ENCODE results near the gene ABHD14A. TPM values are rescaled to one million over a fixed set of nuclear protein-coding genes. Genes with fewer than 3 reads are reported as not detected.
A peak's percentile ranks its signal among the peaks of the same experiment; 100 is the strongest.
"Not testable (repeated sequence)": the region's sequence is repeated elsewhere in the genome, so short reads cannot be mapped to it uniquely, and the experiment has no call there.

ABHD14A gene
- total RNA-seq, 1 donor from 2014 or later: 13.3 TPM

GRCh38 chr3:51988286-51989146 lies 13.7 kb downstream of the ABHD14A start:
- intact Hi-C loops (cut with micrococcal nuclease): loop anchor here (10.0 kb wide), 1 partner anchor 696 kb away; the partner anchor contains the start of genes GNL3 and PBRM1
- Mint-ChIP-seq H3K36me3 (ENCODE audit: low read depth) (peaks cover 15% of the 10 kb centered on the region), H3K27me3 (ENCODE audit: insufficient read depth) (no peaks in the 10 kb centered on the region), H3K27ac (peak overlapping the region; percentile 32), H3K9me3 (no peaks in the 10 kb centered on the region), H3K4me3 (no peak overlapping the region), H3K4me1 (ENCODE audit: low read depth) (peaks cover 18% of the 10 kb centered on the region)
- DNase-seq (ENCODE audit: low spot score): no peak

- Mint-ChIP-seq H3K4me1 (ENCODE audit: low read depth) (peaks cover 19% of the 10 kb centered on the region), H3K36me3 (ENCODE audit: low read depth) (peaks cover 33% of the 10 kb centered on the region)
- not testable (repeated sequence) for H3K9me3 Mint-ChIP-seq; DNase-seq (ENCODE audit: low spot score); H3K27ac Mint-ChIP-seq; H3K4me3 Mint-ChIP-seq; H3K27me3 Mint-ChIP-seq (ENCODE audit: insufficient read depth)
- intact Hi-C loops (cut with micrococcal nuclease): loop anchor here (10.0 kb wide), 1 partner anchor 1636 kb away; the partner anchor contains the start of genes CYB561D2, NPRL2 and TMEM115
These were observed 15.7 kb downstream of the ABHD14A start for GRCh38 chr3:51990501-51990971.

DNA sequence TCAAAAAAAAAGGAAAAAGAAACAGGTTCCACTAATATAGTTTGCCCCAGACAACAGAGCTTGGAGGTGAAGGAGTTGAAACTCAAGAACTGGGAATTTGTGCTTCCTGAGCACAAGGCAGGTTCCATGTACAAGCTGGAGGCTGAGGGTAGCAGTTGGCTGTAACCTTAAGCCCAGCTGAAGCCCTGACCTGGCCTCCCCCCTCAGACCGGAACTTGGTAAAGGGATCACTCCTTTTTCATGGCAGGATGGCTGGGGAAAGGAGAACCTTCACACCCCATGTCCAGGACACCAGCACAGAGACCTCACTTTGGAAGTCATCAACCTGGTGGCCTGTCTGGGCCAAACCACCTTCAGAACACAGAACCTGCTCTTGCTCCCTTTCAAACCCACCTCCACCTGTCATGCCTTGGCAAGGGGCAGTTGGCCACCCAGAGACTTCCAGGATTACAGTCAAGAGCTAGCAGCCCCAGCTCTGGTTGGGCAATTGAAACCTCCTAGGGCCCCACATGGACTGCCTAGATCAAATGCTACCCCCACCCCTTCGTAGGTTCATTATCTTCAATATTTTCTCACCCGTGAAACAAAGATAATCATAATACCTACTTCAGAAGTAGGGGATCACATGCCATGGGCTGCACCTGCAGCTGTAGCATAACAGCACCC lies 17.3 kb downstream of the ABHD14A start:
- no peak overlapping the region for H3K4me3 Mint-ChIP-seq
- peaks cover 37% of the 10 kb centered on the region for H3K36me3 Mint-ChIP-seq (ENCODE audit: low read depth)
- H3K27ac Mint-ChIP-seq: no peak overlapping the region
- DNase-seq (ENCODE audit: low spot score): no peak
- no peaks in the 10 kb centered on the region for H3K9me3 Mint-ChIP-seq
- peaks cover 24% of the 10 kb centered on the region for H3K4me1 Mint-ChIP-seq (ENCODE audit: low read depth)
- H3K27me3 Mint-ChIP-seq (ENCODE audit: insufficient read depth): peaks cover 4% of the 10 kb centered on the region
- intact Hi-C loops (cut with micrococcal nuclease): loop anchor here (10.0 kb wide), 1 partner anchor 1637 kb away; the partner anchor contains the start of genes CYB561D2, NPRL2 and TMEM115

- H3K4me3 Mint-ChIP-seq: peak overlapping the region; percentile 98
- H3K4me1 Mint-ChIP-seq (ENCODE audit: low read depth): peaks cover 24% of the 10 kb centered on the region
- H3K36me3 Mint-ChIP-seq (ENCODE audit: low read depth): peaks cover 37% of the 10 kb centered on the region
- H3K27ac Mint-ChIP-seq: peak overlapping the region; percentile 100
- intact Hi-C loops (cut with micrococcal nuclease): loop anchor here (2.0 to 10.0 kb wide), 3 partner anchors 161 to 1639 kb away; partner anchors contain the start of genes CYB561D2, NPRL2, POC1A and TMEM115
- H3K27me3 Mint-ChIP-seq (ENCODE audit: insufficient read depth); DNase-seq (ENCODE audit: low spot score); H3K9me3 Mint-ChIP-seq: not testable (repeated sequence)
These were observed 18.8 kb downstream of the ABHD14A start for GRCh38 chr3:51993657-51994056.

DNA sequence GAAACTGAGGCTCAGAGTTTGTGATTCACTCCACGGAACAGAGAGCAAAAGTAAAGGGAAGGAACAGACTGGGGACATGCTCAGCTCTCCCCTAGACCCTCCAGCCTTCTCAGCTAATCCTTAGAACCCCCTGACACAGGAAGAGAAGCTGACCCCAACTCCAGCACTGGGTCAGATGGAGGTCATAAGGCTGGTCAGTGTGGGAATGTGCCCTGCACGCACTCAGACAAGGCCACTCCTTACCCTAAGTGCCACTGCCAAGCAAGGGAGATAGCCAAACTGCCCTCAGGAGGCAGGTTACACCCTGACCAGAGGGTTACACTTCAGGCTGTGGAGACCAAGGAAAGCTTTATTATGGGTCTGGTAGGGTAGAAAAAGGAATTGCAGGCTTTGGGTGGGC lies 19.7 kb downstream of the ABHD14A start:
- Mint-ChIP-seq H3K27ac (peak overlapping the region; percentile 100), H3K4me3 (peak overlapping the region; percentile 98), H3K9me3 (no peaks in the 10 kb centered on the region), H3K36me3 (ENCODE audit: low read depth) (peaks cover 37% of the 10 kb centered on the region), H3K4me1 (ENCODE audit: low read depth) (peaks cover 24% of the 10 kb centered on the region), H3K27me3 (ENCODE audit: insufficient read depth) (peaks cover 5% of the 10 kb centered on the region)
- DNase-seq (ENCODE audit: low spot score): no peak
- intact Hi-C loops (cut with micrococcal nuclease): loop anchor here (2.0 to 10.0 kb wide), 3 partner anchors 160 to 1640 kb away; partner anchors contain the start of genes CYB561D2, NPRL2, POC1A and TMEM115

DNA sequence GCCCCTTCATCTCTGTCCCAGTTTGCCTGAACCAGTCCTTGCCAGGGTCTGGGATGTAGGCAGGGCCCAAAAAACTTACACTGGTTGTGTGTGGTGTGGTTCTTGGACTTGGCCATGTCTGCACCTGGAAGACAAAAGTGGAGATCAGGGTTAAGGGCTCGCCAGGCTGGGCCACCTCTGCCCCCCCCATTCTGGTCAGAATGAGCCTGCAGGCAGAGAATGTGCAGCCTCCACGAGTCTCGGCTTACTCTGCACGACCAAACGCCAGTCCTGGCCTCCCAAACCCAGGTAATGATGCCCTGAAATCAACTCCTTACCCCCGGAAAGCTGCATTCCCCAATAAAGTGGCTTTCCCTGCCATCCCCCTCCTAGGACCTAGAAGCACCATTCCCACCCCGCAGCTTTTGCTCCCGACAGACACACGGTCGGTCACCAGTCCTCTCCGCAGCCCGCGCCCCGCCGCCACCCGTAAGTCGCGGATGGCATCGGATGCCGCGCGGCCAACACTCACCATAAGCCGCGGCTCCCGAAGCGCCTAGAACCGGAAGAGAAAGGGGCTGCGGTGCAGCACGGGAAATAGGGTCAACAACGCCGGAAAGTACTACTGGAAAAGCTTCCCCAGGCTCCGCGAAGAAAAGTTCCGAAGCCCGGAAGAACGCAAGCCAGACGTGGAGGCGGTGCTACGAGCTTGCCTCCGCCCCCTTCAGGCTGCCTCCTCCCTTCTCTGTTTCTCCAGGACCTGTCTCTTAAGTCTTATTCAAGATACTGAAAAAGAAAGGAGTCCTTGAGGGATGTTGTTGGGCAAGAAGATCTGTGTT lies 20.7 kb downstream of the ABHD14A start, which contains the start of gene RPL29:
RPL29 (minus strand) TSS at position 550 of the 818 bp plus-strand sequence; CDS start at position 116, 434 bp downstream.
- peak within 1 kb of the TSS; percentile 100 for H3K27ac Mint-ChIP-seq
- intact Hi-C loops (cut with micrococcal nuclease): loop anchor here (1.0 to 10.0 kb wide), 9 partner anchors 12 to 1641 kb away; partner anchors contain the start of genes ABHD14B, ACY1, ALAS1 and CYB561D2

GRCh38 chr3:51997172-51997571 lies 22.3 kb downstream of the ABHD14A start:
- H3K9me3 Mint-ChIP-seq: no peaks in the 10 kb centered on the region
- no peak overlapping the region for H3K4me3 Mint-ChIP-seq
- intact Hi-C loops (cut with micrococcal nuclease): loop anchor here (5.0 to 10.0 kb wide), 2 partner anchors 200 to 1642 kb away; partner anchors contain the start of genes ALAS1, CYB561D2, NPRL2 and TMEM115
- peak overlapping the region; percentile 30 for H3K27ac Mint-ChIP-seq
- peaks cover 9% of the 10 kb centered on the region for H3K27me3 Mint-ChIP-seq (ENCODE audit: insufficient read depth)
- peaks cover 33% of the 10 kb centered on the region for H3K36me3 Mint-ChIP-seq (ENCODE audit: low read depth)
- DNase-seq (ENCODE audit: low spot score): no peak
- H3K4me1 Mint-ChIP-seq (ENCODE audit: low read depth): peaks cover 31% of the 10 kb centered on the region

More for the DNA sequence above, 20.7 kb downstream of the ABHD14A start, which contains the start of gene RPL29:
- H3K4me3 Mint-ChIP-seq: peak within 1 kb of the TSS; percentile 98
- H3K36me3 Mint-ChIP-seq (ENCODE audit: low read depth): peaks cover 37% of the 10 kb centered on the region
- H3K27me3 Mint-ChIP-seq (ENCODE audit: insufficient read depth): peaks cover 5% of the 10 kb centered on the region
- peak; percentile 88 for DNase-seq (ENCODE audit: low spot score)
- H3K4me1 Mint-ChIP-seq (ENCODE audit: low read depth): peaks cover 24% of the 10 kb centered on the region
- H3K9me3 Mint-ChIP-seq: no peaks in the 10 kb centered on the region

GRCh38 chr3:51997935-51998596 lies 23.2 kb downstream of the ABHD14A start:
- intact Hi-C loops (cut with micrococcal nuclease): loop anchor here (5.0 to 10.0 kb wide), 2 partner anchors 199 to 1643 kb away; partner anchors contain the start of genes ALAS1, CYB561D2, NPRL2 and TMEM115
- Mint-ChIP-seq H3K4me1 (ENCODE audit: low read depth) (peaks cover 26% of the 10 kb centered on the region), H3K4me3 (no peak overlapping the region), H3K27ac (no peak overlapping the region), H3K27me3 (ENCODE audit: insufficient read depth) (peaks cover 9% of the 10 kb centered on the region), H3K9me3 (no peaks in the 10 kb centered on the region), H3K36me3 (ENCODE audit: low read depth) (peaks cover 25% of the 10 kb centered on the region)
- DNase-seq (ENCODE audit: low spot score): no peak

- H3K4me3 Mint-ChIP-seq: no peak overlapping the region
- no peaks in the 10 kb centered on the region for H3K9me3 Mint-ChIP-seq
- intact Hi-C loops (cut with micrococcal nuclease): loop anchor here (5.0 to 10.0 kb wide), 2 partner anchors 199 to 1644 kb away; partner anchors contain the start of genes ALAS1, CYB561D2, NPRL2 and TMEM115
- DNase-seq (ENCODE audit: low spot score): no peak
- no peak overlapping the region for H3K27ac Mint-ChIP-seq
- peaks cover 9% of the 10 kb centered on the region for H3K27me3 Mint-ChIP-seq (ENCODE audit: insufficient read depth)
- H3K36me3 Mint-ChIP-seq (ENCODE audit: low read depth): peaks cover 20% of the 10 kb centered on the region
- peaks cover 26% of the 10 kb centered on the region for H3K4me1 Mint-ChIP-seq (ENCODE audit: low read depth)
These were observed 23.9 kb downstream of the ABHD14A start for GRCh38 chr3:51998774-51999173.

DNA sequence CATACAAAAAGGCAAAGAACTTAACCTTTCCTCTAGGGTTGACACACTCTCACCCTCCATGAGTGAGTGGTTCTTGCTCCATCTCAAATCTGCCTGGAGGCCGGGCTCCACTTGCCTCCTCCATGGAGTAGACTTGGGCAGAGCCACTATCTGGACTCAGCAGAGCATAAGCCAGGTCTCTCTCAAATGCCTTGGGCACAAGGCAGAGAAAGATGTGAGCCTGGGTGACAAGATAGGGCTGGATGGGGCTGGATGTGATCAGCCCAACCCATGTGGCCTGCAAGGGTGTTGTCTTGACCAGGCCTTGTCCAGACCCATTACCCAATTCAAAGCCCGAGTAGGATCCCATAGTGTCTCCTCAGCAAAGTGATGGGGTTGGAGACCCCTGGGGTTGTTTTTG lies 25.0 kb downstream of the ABHD14A start:
- no peak overlapping the region for H3K27ac Mint-ChIP-seq
- no peaks in the 10 kb centered on the region for H3K9me3 Mint-ChIP-seq
- peaks cover 9% of the 10 kb centered on the region for H3K27me3 Mint-ChIP-seq (ENCODE audit: insufficient read depth)
- intact Hi-C loops (cut with micrococcal nuclease): loop anchor here (2.0 to 10.0 kb wide), 4 partner anchors 197 to 1645 kb away; partner anchors contain the start of genes ALAS1, CYB561D2, NPRL2 and TMEM115
- no peak for DNase-seq (ENCODE audit: low spot score)
- H3K4me3 Mint-ChIP-seq: no peak overlapping the region
- H3K4me1 Mint-ChIP-seq (ENCODE audit: low read depth): peaks cover 15% of the 10 kb centered on the region
- peaks cover 10% of the 10 kb centered on the region for H3K36me3 Mint-ChIP-seq (ENCODE audit: low read depth)

DNA sequence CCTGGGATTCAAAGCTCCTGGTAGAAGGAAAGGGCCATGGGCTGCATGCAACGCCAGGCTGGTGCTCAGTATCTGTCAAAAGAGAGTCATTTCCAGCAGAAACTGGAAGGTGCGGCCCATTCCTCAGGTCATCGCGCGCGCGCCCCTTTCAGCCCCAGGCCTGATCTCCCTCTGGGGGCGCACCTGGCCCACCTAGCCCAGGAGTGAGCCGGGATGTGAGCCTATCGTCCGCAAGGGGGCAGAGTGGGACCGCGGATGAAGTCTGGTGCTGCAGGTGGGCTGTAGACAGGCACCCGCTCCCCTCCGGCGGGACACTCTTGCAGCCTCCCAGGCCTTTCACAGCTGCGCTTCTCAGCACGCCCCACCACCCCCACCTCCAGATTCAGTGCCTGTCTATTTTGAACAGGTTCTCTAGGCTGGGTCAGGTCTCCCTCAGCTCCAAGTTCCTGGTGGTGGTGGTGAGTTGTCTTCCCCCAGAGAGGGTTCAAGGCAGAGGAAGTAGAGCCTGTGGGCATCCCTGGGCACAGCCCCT lies 26.6 kb downstream of the ABHD14A start:
- Mint-ChIP-seq H3K27me3 (ENCODE audit: insufficient read depth) (peaks cover 9% of the 10 kb centered on the region), H3K36me3 (ENCODE audit: low read depth) (no peaks in the 10 kb centered on the region), H3K9me3 (no peaks in the 10 kb centered on the region), H3K27ac (no peak overlapping the region), H3K4me3 (no peak overlapping the region), H3K4me1 (ENCODE audit: low read depth) (peaks cover 7% of the 10 kb centered on the region)
- peak; percentile 77 for DNase-seq (ENCODE audit: low spot score)
- intact Hi-C loops (cut with micrococcal nuclease): loop anchor here (1.0 to 5.0 kb wide), 6 partner anchors 52 to 337 kb away; no protein-coding TSS in a partner anchor
